T-helper 2 cell treated with Interferon-gamma antibody and Interleukin-4, amounts not matched to agents 5 μg/mL and 100 μg/mL, for 36 hours (primary cell): ENCODE data around the gene TREM2.

Experiments used
- DNase-seq: peaks from one replicate; pipeline ENCODE4 v3.0.0; 2021; ENCODE audit warnings: low spot score
- H3K27ac Mint-ChIP-seq: one replicate; pipeline ENCODE4 v1.8.0; 2021; ENCODE audit warnings: mild to moderate bottlenecking, mixed read lengths
- H3K27me3 Mint-ChIP-seq: one replicate; pipeline ENCODE4 v1.8.0; 2021; ENCODE audit warnings: low read depth, mixed read lengths
- H3K36me3 Mint-ChIP-seq: one replicate; pipeline ENCODE4 v1.8.0; 2021; ENCODE audit warnings: low read depth, mixed read lengths
- H3K4me1 Mint-ChIP-seq: one replicate; pipeline ENCODE4 v1.8.0; 2021; ENCODE audit warnings: low read depth, mixed read lengths
- H3K4me3 Mint-ChIP-seq: one replicate; pipeline ENCODE4 v1.8.0; 2022; ENCODE audit warnings: mild to moderate bottlenecking, moderate library complexity, mixed read lengths
- H3K9me3 Mint-ChIP-seq: one replicate; pipeline ENCODE4 v1.8.0; 2021; ENCODE audit warnings: mixed read lengths

The TREM2 gene

GRCh38 chr6:41111017-41111416 lies 51.9 kb downstream of the TREM2 start:
- H3K9me3 Mint-ChIP-seq: no peaks in the 10 kb centered on the region

More at GRCh38 chr6:41111017-41111416, 51.9 kb downstream of the TREM2 start:
- Mint-ChIP-seq H3K27me3 (no peaks in the 10 kb centered on the region), H3K36me3 (peaks cover 2% of the 10 kb centered on the region), H3K4me1 (no peaks in the 10 kb centered on the region), H3K4me3 (no peak overlapping the region), H3K27ac (no peak overlapping the region)
- DNase-seq: no peak
